HEK293 (cell line): Measurements from ENCODE around the gene ZNF223.

Experiments
- CTCF ChIA-PET: fragments of 350-600 bp; formaldehyde crosslinking; extraction: SDS; loops from one replicate; lab custom pipeline; 2021; ENCODE audit warnings: antibody characterized with exemption; lab: Yijun Ruan, JAX
- POLR2A ChIA-PET: fragments of 300-600 bp; formaldehyde crosslinking; extraction: SDS; loops from one replicate; lab custom pipeline; 2020; ENCODE audit warnings: antibody characterized with exemption, inconsistent platforms; lab: Yijun Ruan, JAX
- H3K27ac ChIP-seq: fragments of 200-500 bp; sonication (Bioruptor generic); 2 replicates; pipeline ENCODE4 v1.5.1; 2014; ENCODE audit warnings: low read depth, low read length, control low read depth, inconsistent platforms; ENCODE audit errors: extremely low read depth
- H3K36me3 ChIP-seq, 2 experiments: fragments of 200-500 bp in 1 of 2; sonication (Bioruptor generic) in 1 of 2; 1 replicate in 1 of 2; 2 replicates in 1 of 2; pipeline ENCODE4 v1.5.1; 2014 to 2017; ENCODE audit warnings: inconsistent platforms in 2 of 2, low read length in 2 of 2; ENCODE audit not compliant: control insufficient read depth in 2 of 2, insufficient read depth in 1 of 2
- H3K4me1 ChIP-seq: fragments of 200-500 bp; sonication (Bioruptor generic); 2 replicates; pipeline ENCODE4 v1.5.1; 2014; ENCODE audit warnings: mild to moderate bottlenecking, low read length, inconsistent platforms; ENCODE audit not compliant: control insufficient read depth, insufficient read depth
- H3K4me3 ChIP-seq: 2 replicates; pipeline ENCODE4 v1.5.1; 2011; ENCODE audit warnings: low read depth, mild to moderate bottlenecking, control low read depth, low read length, moderate library complexity
- H3K9me3 ChIP-seq: fragments of 200-500 bp; sonication (Bioruptor generic); 2 replicates; pipeline ENCODE4 v1.5.1; 2014; ENCODE audit warnings: low read depth, low read length, inconsistent platforms; ENCODE audit not compliant: control insufficient read depth, insufficient read depth
- HOXA7 ChIP-seq: sonication (generic); formaldehyde crosslinking; IDR thresholded peaks from 2 replicates; pipeline ENCODE4 v1.8.1; 2022; ENCODE audit warnings: missing genetic modification reagents, borderline replicate concordance
- KLF7 ChIP-seq: fragments of 450-650 bp; formaldehyde crosslinking; IDR thresholded peaks from 2 replicates; pipeline ENCODE4 v1.5.1; 2016; ENCODE audit warnings: missing biosample characterization, missing genetic modification characterization, borderline replicate concordance
- RBAK ChIP-seq: fragments of 450-650 bp; formaldehyde crosslinking; IDR thresholded peaks from 2 replicates; pipeline ENCODE4 v1.5.1; 2016; ENCODE audit warnings: missing biosample characterization, missing genetic modification characterization
- ZBTB1 ChIP-seq: fragments of 450-650 bp; formaldehyde crosslinking; IDR thresholded peaks from 2 replicates; pipeline ENCODE4 v1.5.1; 2016; ENCODE audit warnings: missing biosample characterization, missing genetic modification characterization
- ZBTB44 ChIP-seq: fragments of 450-650 bp; IDR thresholded peaks from 2 replicates; pipeline ENCODE4 v1.5.1; 2018; ENCODE audit warnings: missing biosample characterization, mild to moderate bottlenecking, missing genetic modification characterization
- ZNF174 ChIP-seq: fragments of 450-650 bp; formaldehyde crosslinking; IDR thresholded peaks from 2 replicates; pipeline ENCODE4 v1.5.0; 2017; ENCODE audit warnings: missing biosample characterization, mild to moderate bottlenecking, missing genetic modification characterization
- ZNF2 ChIP-seq: fragments of 450-650 bp; formaldehyde crosslinking; IDR thresholded peaks from 2 replicates; pipeline ENCODE4 v1.5.1; 2016; ENCODE audit warnings: missing biosample characterization, missing genetic modification characterization
- ZNF239 ChIP-seq: fragments of 450-650 bp; formaldehyde crosslinking; IDR thresholded peaks from 2 replicates; pipeline ENCODE4 v1.5.1; 2016; ENCODE audit warnings: missing biosample characterization, missing genetic modification characterization
- ZNF274 ChIP-seq, 2 experiments: fragments of 200-500 bp in 1 of 2; fragments of 450-650 bp in 1 of 2; sonication (Bioruptor generic) in 1 of 2; formaldehyde crosslinking in 1 of 2; IDR thresholded peaks; 2 replicates each; pipeline versions ENCODE4 v1.5.1 to v1.6.1; 2014 to 2016; ENCODE audit warnings: borderline replicate concordance in 1 of 2, inconsistent platforms in 1 of 2, low read length in 1 of 2, missing biosample characterization in 1 of 2, missing genetic modification characterization in 1 of 2
- ZNF280D ChIP-seq: fragments of 450-650 bp; formaldehyde crosslinking; IDR thresholded peaks from 2 replicates; pipeline ENCODE4 v1.5.1; 2016; ENCODE audit warnings: missing biosample characterization, missing genetic modification characterization
- ZNF416 ChIP-seq: fragments of 450-650 bp; formaldehyde crosslinking; IDR thresholded peaks from 2 replicates; pipeline ENCODE4 v1.5.1; 2016; ENCODE audit warnings: missing biosample characterization, missing genetic modification characterization
- ZNF510 ChIP-seq: fragments of 450-650 bp; formaldehyde crosslinking; IDR thresholded peaks from 2 replicates; pipeline ENCODE4 v1.5.1; 2018; ENCODE audit warnings: mild to moderate bottlenecking, missing genetic modification characterization, missing biosample characterization; ENCODE audit not compliant: insufficient replicate concordance
- ZNF513 ChIP-seq: fragments of 450-650 bp; IDR thresholded peaks from 2 replicates; pipeline ENCODE4 v1.5.1; 2018; ENCODE audit warnings: missing biosample characterization, missing genetic modification characterization
- ZNF518A ChIP-seq: fragments of 450-650 bp; formaldehyde crosslinking; conservative IDR thresholded peaks from 2 replicates; pipeline ENCODE4 v1.5.1; 2016; ENCODE audit warnings: low read depth, missing biosample characterization, missing genetic modification characterization
- ZNF549 ChIP-seq: fragments of 450-650 bp; IDR thresholded peaks from 2 replicates; pipeline ENCODE4 v1.5.1; 2018; ENCODE audit warnings: missing biosample characterization, missing genetic modification characterization, mild to moderate bottlenecking, inconsistent platforms, moderate library complexity
- ZNF621 ChIP-seq: fragments of 450-650 bp; formaldehyde crosslinking; IDR thresholded peaks from 2 replicates; pipeline ENCODE4 v1.5.1; 2017; ENCODE audit warnings: missing biosample characterization, missing genetic modification characterization
- ZNF704 ChIP-seq: fragments of 450-650 bp; formaldehyde crosslinking; IDR thresholded peaks from 2 replicates; pipeline ENCODE4 v1.5.1; 2016; ENCODE audit warnings: missing biosample characterization, missing genetic modification characterization
- ZSCAN4 ChIP-seq: fragments of 450-650 bp; formaldehyde crosslinking; IDR thresholded peaks from 2 replicates; pipeline ENCODE4 v1.5.1; 2017; ENCODE audit warnings: missing biosample characterization, missing genetic modification characterization

Gene ZNF223

GRCh38 chr19:44026622-44027021, 25.2 kb upstream of the ZNF223 start:
- Histone ChIP-seq H3K4me1 (peaks cover 13% of the 10 kb centered on the region; the same call in 1 of the 2 replicates), H3K36me3 (peaks cover 50 to 53% of the 10 kb centered on the region in 2 experiments), H3K9me3 (peaks cover 18% of the 10 kb centered on the region), H3K4me3 (no peak overlapping the region), H3K27ac (no peak overlapping the region)
- TF ChIP-seq ZSCAN4: 0 out of 2 replicates have a peak, but pooled peaks have one; percentile 8
- TF ChIP-seq ZBTB44 (tag by site-specific recombination): no peak
- TF ChIP-seq ZNF274 (IDR thresholded peaks at IDR 0.05; ENCODE audit: low read length): no peak
- no peak for TF ChIP-seq ZNF274 (tag by site-specific recombination; IDR thresholded peaks at IDR 0.05; ENCODE audit: borderline replicate concordance)
- TF ChIP-seq KLF7 (tag by site-specific recombination): no peak
- TF ChIP-seq ZNF416 (tag by site-specific recombination): 0 out of 2 replicates have a peak, but pooled peaks have one; percentile 19
- ChIA-PET CTCF (interaction anchor here (0.6 kb wide), 1 partner anchor 94 kb away, joined by 3 read pairs; no protein-coding TSS in a partner anchor), POLR2A (no interaction called here)

- ChIA-PET POLR2A (interaction anchor here (0.6 kb wide), 1 partner anchor 10 kb away, joined by 3 read pairs; no protein-coding TSS in a partner anchor), CTCF (interaction anchor here (0.6 kb wide), 1 partner anchor 362 kb away, joined by 5 read pairs; the partner anchor contains the start of gene PLAUR)
- Histone ChIP-seq H3K36me3 (peaks cover 57 to 62% of the 10 kb centered on the region in 2 experiments), H3K4me3 (no peak overlapping the region), H3K27ac (no peak overlapping the region), H3K4me1 (no peaks in the 10 kb centered on the region), H3K9me3 (peaks cover 43% of the 10 kb centered on the region)
- peak; percentile 97 for TF ChIP-seq ZNF280D (tag by site-specific recombination)
- TF ChIP-seq ZNF518A (tag by site-specific recombination): peak; percentile 61; the same call in 1 of the 2 replicates
- TF ChIP-seq ZNF2 (tag by site-specific recombination): no peak
- TF ChIP-seq RBAK (tag by site-specific recombination): 0 out of 2 replicates have a peak, but pooled peaks have one; percentile 10
- no peak for TF ChIP-seq ZNF510 (tag by site-specific recombination)
- no peak for TF ChIP-seq ZNF621 (tag by site-specific recombination)
- 0 out of 2 replicates have a peak, but pooled peaks have one; percentile 26 for TF ChIP-seq ZNF174 (tag by site-specific recombination)
- TF ChIP-seq HOXA7 (CRISPR knock-in tag): no peak
- no peak for TF ChIP-seq ZNF513
- no peak for TF ChIP-seq ZBTB1
- TF ChIP-seq ZNF704 (tag by site-specific recombination): no peak
- 0 out of 2 replicates have a peak, but pooled peaks have one; percentile 21 for TF ChIP-seq ZNF549 (tag by site-specific recombination)
- no peak for TF ChIP-seq ZNF239 (tag by site-specific recombination)
Observed at GRCh38 chr19:44032001-44032610, 19.7 kb upstream of the ZNF223 start.
